Measurements from ENCODE around the gene RPTOR.

RPTOR gene

GRCh38 chr17:80803451-80804428, 259.1 kb downstream of the RPTOR start:
- TF ChIP-seq, protein P1, sequence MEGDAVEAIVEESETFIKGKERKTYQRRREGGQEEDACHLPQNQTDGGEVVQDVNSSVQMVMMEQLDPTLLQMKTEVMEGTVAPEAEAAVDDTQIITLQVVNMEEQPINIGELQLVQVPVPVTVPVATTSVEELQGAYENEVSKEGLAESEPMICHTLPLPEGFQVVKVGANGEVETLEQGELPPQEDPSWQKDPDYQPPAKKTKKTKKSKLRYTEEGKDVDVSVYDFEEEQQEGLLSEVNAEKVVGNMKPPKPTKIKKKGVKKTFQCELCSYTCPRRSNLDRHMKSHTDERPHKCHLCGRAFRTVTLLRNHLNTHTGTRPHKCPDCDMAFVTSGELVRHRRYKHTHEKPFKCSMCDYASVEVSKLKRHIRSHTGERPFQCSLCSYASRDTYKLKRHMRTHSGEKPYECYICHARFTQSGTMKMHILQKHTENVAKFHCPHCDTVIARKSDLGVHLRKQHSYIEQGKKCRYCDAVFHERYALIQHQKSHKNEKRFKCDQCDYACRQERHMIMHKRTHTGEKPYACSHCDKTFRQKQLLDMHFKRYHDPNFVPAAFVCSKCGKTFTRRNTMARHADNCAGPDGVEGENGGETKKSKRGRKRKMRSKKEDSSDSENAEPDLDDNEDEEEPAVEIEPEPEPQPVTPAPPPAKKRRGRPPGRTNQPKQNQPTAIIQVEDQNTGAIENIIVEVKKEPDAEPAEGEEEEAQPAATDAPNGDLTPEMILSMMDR (IDR thresholded peaks at IDR 0.05; ENCODE audit: extremely low read depth, missing control alignments), result no peak
- no peak for DNase-seq (ENCODE audit: low spot score)

DNA sequence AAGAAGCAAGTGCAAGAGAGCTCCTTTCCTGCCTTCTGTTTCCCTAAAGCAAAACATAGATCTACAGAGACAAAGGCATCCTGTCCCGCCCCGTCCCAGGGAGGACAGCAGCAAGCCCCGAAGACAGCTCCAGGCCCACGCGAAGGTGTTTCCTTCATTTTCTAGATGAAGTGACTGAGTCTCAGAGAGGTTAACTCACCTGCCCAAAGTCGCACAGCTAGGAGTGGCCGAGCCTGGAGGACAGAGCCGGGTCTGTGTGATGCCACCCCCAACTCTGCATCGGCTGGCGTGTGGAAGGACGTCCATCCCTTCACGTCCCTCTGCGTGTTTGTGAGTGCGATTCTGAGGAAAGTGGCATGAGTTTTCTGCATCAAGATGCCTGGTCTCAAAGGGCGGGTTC, 259.8 kb downstream of the RPTOR start:
- DNase-seq (ENCODE audit: low spot score), result no peak
- TF ChIP-seq, protein P1 (IDR thresholded peaks at IDR 0.05; ENCODE audit: extremely low read depth, missing control alignments), result no peak

DNA sequence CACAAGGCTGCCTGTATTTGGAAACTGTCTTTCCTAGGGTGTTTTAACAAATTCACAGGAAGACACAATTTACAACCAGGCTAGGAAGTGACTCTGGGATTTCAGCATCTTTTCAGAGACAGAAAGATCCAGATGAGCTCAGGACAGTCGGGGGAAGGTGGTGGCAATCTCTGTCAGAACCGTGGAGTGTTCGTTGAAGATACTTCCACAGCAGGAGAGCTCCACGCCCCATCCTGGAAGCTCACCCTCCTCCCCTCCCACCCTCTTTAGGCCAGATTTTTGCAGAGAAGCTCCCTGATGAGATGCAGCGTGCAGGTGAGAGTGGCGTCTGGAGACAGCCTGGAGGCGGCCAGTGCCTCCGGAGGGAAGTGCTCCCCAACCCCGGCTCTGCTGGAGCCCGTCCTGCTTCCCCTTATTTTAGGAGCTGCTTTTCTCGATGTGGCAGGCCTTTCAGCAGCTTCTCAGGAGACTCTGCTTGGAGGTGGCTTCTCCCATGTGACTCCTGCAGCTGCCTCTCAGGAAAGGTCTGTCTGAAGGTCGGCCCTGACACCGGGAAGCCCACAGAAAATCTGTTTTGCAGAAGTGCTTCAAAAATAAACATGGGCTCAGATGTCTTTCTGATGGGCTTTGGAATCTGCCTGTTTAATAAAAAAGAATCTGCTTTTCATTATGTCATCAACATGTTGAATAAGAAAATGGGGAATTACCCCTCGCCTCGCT, 260.6 kb downstream of the RPTOR start:
- TF ChIP-seq, protein P1 (IDR thresholded peaks at IDR 0.05; ENCODE audit: extremely low read depth, missing control alignments), result no peak
- no peak for DNase-seq (ENCODE audit: low spot score)

- no peak for DNase-seq (ENCODE audit: low spot score)
- TF ChIP-seq, protein P1 (IDR thresholded peaks at IDR 0.05; ENCODE audit: extremely low read depth, missing control alignments), result no peak
These were observed 262.4 kb downstream of the RPTOR start for GRCh38 chr17:80807014-80807413.

GRCh38 chr17:80807882-80808281, 263.2 kb downstream of the RPTOR start:
- TF ChIP-seq, protein P1 (IDR thresholded peaks at IDR 0.05; ENCODE audit: extremely low read depth, missing control alignments), result no peak
- DNase-seq (ENCODE audit: low spot score), result no peak

DNA sequence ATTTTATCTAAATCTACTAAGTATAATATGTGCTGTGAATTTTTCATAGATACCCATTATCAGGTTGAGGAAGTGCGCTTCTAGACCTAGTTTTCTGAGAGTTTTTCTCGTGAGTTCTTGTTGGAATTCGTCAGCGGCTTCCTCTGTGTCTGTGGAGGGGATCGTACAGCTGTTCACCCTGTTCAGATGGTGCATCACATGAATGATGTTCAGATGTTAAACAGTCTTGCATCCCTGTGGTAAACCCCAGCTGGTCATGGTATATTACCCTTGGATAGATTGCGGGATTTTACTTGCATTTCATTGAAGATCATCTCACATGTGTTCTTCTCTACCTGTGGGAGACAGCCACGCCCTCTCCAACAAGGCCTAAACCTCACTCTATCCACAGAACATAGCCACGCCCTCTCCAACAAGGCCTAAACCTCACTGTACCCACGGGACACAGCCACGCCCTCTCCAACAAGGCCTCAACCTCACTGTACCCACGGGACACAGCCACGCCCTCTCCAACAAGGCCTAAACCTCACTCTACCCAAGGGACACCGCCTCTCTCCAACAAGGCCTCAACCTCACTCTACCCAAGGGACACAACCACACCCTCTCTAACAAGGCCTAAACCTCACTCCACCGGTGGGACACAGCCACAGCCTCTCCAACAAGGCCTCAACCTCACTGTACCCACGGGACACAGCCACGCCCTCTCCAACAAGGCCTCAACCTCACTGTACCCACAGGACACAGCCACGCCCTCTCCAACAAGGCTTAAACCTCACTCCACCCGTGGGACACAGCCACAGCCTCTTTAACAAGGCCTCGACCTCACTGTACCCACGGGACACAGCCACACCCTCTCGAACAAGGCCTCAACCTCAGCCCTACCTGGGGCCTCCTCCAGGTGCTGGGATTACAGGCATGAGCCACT, 266.8 kb downstream of the RPTOR start:
- TF ChIP-seq, protein P1 (IDR thresholded peaks at IDR 0.05; ENCODE audit: extremely low read depth, missing control alignments), result no peak
- no peak for DNase-seq (ENCODE audit: low spot score)

Data from GM20000 (cell line).